HEK293T (cell line): ENCODE measurements around the gene GNGT2.

Source experiments
- CTCF ChIA-PET: fragments of 350-600 bp; formaldehyde crosslinking; extraction: SDS; loops from one replicate; lab custom pipeline; 2021; ENCODE audit warnings: antibody characterized with exemption, inconsistent platforms; lab: Yijun Ruan, JAX
- POLR2A ChIA-PET: fragments of 350-600 bp; formaldehyde crosslinking; extraction: SDS; loops from one replicate; lab custom pipeline; 2020; ENCODE audit warnings: antibody characterized with exemption, inconsistent platforms; lab: Yijun Ruan, JAX
- DNase-seq: peaks from one replicate; pipeline ENCODE4 v3.0.0; 2012; ENCODE audit warnings: mixed read lengths; ENCODE audit errors: extremely low spot score
- ARNT ChIP-seq: fragments of 450-650 bp; IDR thresholded peaks from 2 replicates; pipeline ENCODE4 v1.6.1; 2017; ENCODE audit warnings: mild to moderate bottlenecking
- BHLHE40 ChIP-seq: fragments of 450-650 bp; IDR thresholded peaks from 2 replicates; pipeline ENCODE4 v1.6.1; 2016; ENCODE audit warnings: mild to moderate bottlenecking, moderate library complexity, borderline replicate concordance
- CTBP1 ChIP-seq: fragments of 450-650 bp; IDR thresholded peaks from 2 replicates; pipeline ENCODE4 v1.6.1; 2016; ENCODE audit warnings: borderline replicate concordance
- ELF4 ChIP-seq: fragments of 450-650 bp; IDR thresholded peaks from 2 replicates; pipeline ENCODE4 v1.6.1; 2017; ENCODE audit warnings: antibody characterized with exemption
- FOXA1 ChIP-seq: fragments of 450-650 bp; IDR thresholded peaks from 2 replicates; pipeline ENCODE4 v1.6.1; 2016; ENCODE audit warnings: mild to moderate bottlenecking
- FOXK2 ChIP-seq: fragments of 450-650 bp; IDR thresholded peaks from 2 replicates; pipeline ENCODE4 v1.6.1; 2016; ENCODE audit warnings: mild to moderate bottlenecking
- FOXM1 ChIP-seq: fragments of 450-650 bp; IDR thresholded peaks from 2 replicates; pipeline ENCODE4 v1.6.1; 2017; ENCODE audit warnings: mild to moderate bottlenecking, borderline replicate concordance
- HDGF ChIP-seq: fragments of 450-650 bp; IDR thresholded peaks from 2 replicates; pipeline ENCODE4 v1.6.1; 2017; ENCODE audit warnings: antibody characterized with exemption, borderline replicate concordance
- L3MBTL2 ChIP-seq: fragments of 450-650 bp; conservative IDR thresholded peaks from 2 replicates; pipeline ENCODE4 v1.6.1; 2016; ENCODE audit warnings: mild to moderate bottlenecking
- LEF1 ChIP-seq: fragments of 450-650 bp; IDR thresholded peaks from 2 replicates; pipeline ENCODE4 v1.6.1; 2017; ENCODE audit warnings: mild to moderate bottlenecking, borderline replicate concordance
- NFRKB ChIP-seq: fragments of 450-650 bp; IDR thresholded peaks from 2 replicates; pipeline ENCODE4 v1.6.1; 2016; ENCODE audit warnings: mild to moderate bottlenecking, moderate library complexity
- PKNOX1 ChIP-seq: fragments of 450-650 bp; IDR thresholded peaks from 2 replicates; pipeline ENCODE4 v1.6.1; 2016
- SP1 ChIP-seq: fragments of 450-650 bp; IDR thresholded peaks from 2 replicates; pipeline ENCODE4 v1.6.1; 2017
- SUZ12 ChIP-seq: fragments of 450-650 bp; IDR thresholded peaks from 2 replicates; pipeline ENCODE4 v1.6.1; 2016; ENCODE audit warnings: mild to moderate bottlenecking
- TARDBP ChIP-seq: fragments of 450-650 bp; IDR thresholded peaks from 2 replicates; pipeline ENCODE4 v1.6.1; 2016
- ZNF384 ChIP-seq: fragments of 450-650 bp; IDR thresholded peaks from 2 replicates; pipeline ENCODE4 v1.6.1; 2016

The GNGT2 gene

GRCh38 chr17:49210158-49211029 is at the start of gene GNGT2, which contains the start of gene ABI3:
GNGT2 (minus strand) TSS chr17:49210574; CDS start chr17:49207422, 3,152 bp downstream.
ABI3 (plus strand) TSS chr17:49210707; CDS start chr17:49210725, 18 bp downstream.
- CTCF ChIA-PET, result no interaction called here
- TF ChIP-seq FOXM1 (no peak), BHLHE40 (no peak), L3MBTL2 (no peak), CTBP1 (no peak), ARNT (no peak), PKNOX1 (no peak), SUZ12 (no peak), ELF4 (no peak), SP1 (no peak), ZNF384 (no peak), FOXK2 (no peak), HDGF (no peak), LEF1 (no peak), NFRKB (no peak)
- no peak for DNase-seq
- POLR2A ChIA-PET, result interaction anchor here (1.1 to 1.2 kb wide), 2 partner anchors 10 to 18 kb away, joined by 4 read pairs; no protein-coding TSS in a partner anchor

- DNase-seq, result no peak
- no peak for TF ChIP-seq ARNT
- no peak for TF ChIP-seq FOXM1
- TF ChIP-seq LEF1, result no peak
- TF ChIP-seq SUZ12, result no peak
- TF ChIP-seq FOXA1, result no peak
- no peak for TF ChIP-seq NFRKB
- TF ChIP-seq L3MBTL2, result no peak
- no peak for TF ChIP-seq BHLHE40
- no peak for TF ChIP-seq FOXK2
- TF ChIP-seq ZNF384, result no peak
- no peak for TF ChIP-seq CTBP1
- no peak for TF ChIP-seq SP1
- TF ChIP-seq ELF4, result no peak
- TF ChIP-seq HDGF, result no peak
- no peak for TF ChIP-seq PKNOX1
- no peak for TF ChIP-seq TARDBP
- ChIA-PET POLR2A (interaction anchor here (0.7 to 2.0 kb wide), 5 partner anchors 13 to 68 kb away, joined by 3 to 9 read pairs (median 5); partner anchors contain the start of gene PHOSPHO1), CTCF (interaction anchor here (0.6 to 0.8 kb wide), 2 partner anchors 231 to 1001 kb away, joined by 3 to 5 read pairs; no protein-coding TSS in a partner anchor)
These were observed 49.3 kb upstream of the GNGT2 start for GRCh38 chr17:49259663-49260010.

- no peak for DNase-seq
- TF ChIP-seq SP1 (no peak), ZNF384 (no peak), L3MBTL2 (no peak), LEF1 (no peak), ARNT (no peak), BHLHE40 (no peak), FOXM1 (no peak), NFRKB (no peak), PKNOX1 (no peak), FOXK2 (no peak), FOXA1 (no peak), HDGF (no peak)
- CTCF ChIA-PET, result interaction anchor here (0.6 to 1.1 kb wide), 2 partner anchors 32 to 146 kb away, joined by 3 read pairs; no protein-coding TSS in a partner anchor
- POLR2A ChIA-PET, result no interaction called here
These were observed 48.0 kb upstream of the GNGT2 start for GRCh38 chr17:49258394-49258793.

GRCh38 chr17:49255125-49255524 is 44.8 kb upstream of the GNGT2 start:
- DNase-seq, result no peak
- CTCF ChIA-PET, result no interaction called here
- POLR2A ChIA-PET, result no interaction called here
- no peak for TF ChIP-seq FOXK2
- TF ChIP-seq SUZ12, result no peak
- TF ChIP-seq ZNF384, result no peak
- TF ChIP-seq ELF4, result no peak
- no peak for TF ChIP-seq PKNOX1
- no peak for TF ChIP-seq FOXM1
- no peak for TF ChIP-seq HDGF
- no peak for TF ChIP-seq NFRKB
- TF ChIP-seq SP1, result no peak
- no peak for TF ChIP-seq L3MBTL2
- TF ChIP-seq CTBP1, result no peak
- TF ChIP-seq ARNT, result no peak
- no peak for TF ChIP-seq LEF1
- no peak for TF ChIP-seq BHLHE40
- TF ChIP-seq TARDBP, result no peak
- TF ChIP-seq FOXA1, result no peak

GRCh38 chr17:49254066-49254465 is 43.7 kb upstream of the GNGT2 start:
- ChIA-PET CTCF (interaction anchor here (0.6 to 1.7 kb wide), 6 partner anchors 22 to 395 kb away, joined by 3 to 5 read pairs (median 4); no protein-coding TSS in a partner anchor), POLR2A (interaction anchor here (0.6 kb wide), 1 partner anchor 148 kb away, joined by 3 read pairs; no protein-coding TSS in a partner anchor)
- no peak for TF ChIP-seq FOXA1
- no peak for TF ChIP-seq ARNT
- no peak for TF ChIP-seq BHLHE40
- TF ChIP-seq SUZ12, result no peak
- no peak for TF ChIP-seq NFRKB
- no peak for TF ChIP-seq TARDBP
- no peak for TF ChIP-seq SP1
- TF ChIP-seq CTBP1, result no peak
- TF ChIP-seq PKNOX1, result no peak
- no peak for TF ChIP-seq ELF4
- no peak for TF ChIP-seq L3MBTL2
- TF ChIP-seq FOXM1, result no peak
- TF ChIP-seq LEF1, result no peak
- TF ChIP-seq FOXK2, result no peak
- TF ChIP-seq ZNF384, result no peak
- TF ChIP-seq HDGF, result no peak
- no peak for DNase-seq
